Measurements from ENCODE around the gene PRPF40B.

The PRPF40B gene

GRCh38 chr12:49666176-49666575, 42.8 kb downstream of the PRPF40B start:
- no peak overlapping the region for H3K4me3 ChIP-seq (ENCODE audit: low read length)
- no peak for TF ChIP-seq CTCF (IDR thresholded peaks at IDR 0.05; ENCODE audit: insufficient read depth, low read depth, low read length, missing control alignments)
- DNase-seq (ENCODE audit: low read depth): no peak

GRCh38 chr12:49667325-49668090, 44.1 kb downstream of the PRPF40B start:
- no peak for TF ChIP-seq CTCF (IDR thresholded peaks at IDR 0.05; ENCODE audit: insufficient read depth, low read depth, low read length, missing control alignments)
- peak; percentile 48 for DNase-seq (ENCODE audit: low read depth)
- no peak overlapping the region for H3K4me3 ChIP-seq (ENCODE audit: low read length)

DNA sequence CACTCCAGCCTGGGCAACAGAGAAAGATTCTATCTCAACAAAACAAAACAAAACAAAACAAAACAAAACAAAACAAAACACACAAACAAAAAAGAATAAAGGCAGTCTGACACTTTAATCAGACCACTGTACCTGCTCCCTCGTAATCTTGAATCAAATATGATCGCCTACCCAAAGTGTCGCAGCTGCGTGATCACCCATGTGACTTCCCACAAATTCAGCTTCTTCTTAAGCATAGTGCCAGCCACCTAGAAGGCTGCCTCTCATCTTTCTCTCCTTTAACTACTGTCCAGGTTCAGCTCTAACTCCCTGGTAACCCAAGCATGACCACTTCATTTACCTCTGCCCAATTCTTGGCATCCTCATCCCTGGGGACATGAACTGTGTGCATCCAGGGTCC, 46.4 kb downstream of the PRPF40B start:
- no peak for DNase-seq (ENCODE audit: low read depth)
- TF ChIP-seq CTCF (IDR thresholded peaks at IDR 0.05; ENCODE audit: insufficient read depth, low read depth, low read length, missing control alignments): no peak
- no peak overlapping the region for H3K4me3 ChIP-seq (ENCODE audit: low read length)

DNA sequence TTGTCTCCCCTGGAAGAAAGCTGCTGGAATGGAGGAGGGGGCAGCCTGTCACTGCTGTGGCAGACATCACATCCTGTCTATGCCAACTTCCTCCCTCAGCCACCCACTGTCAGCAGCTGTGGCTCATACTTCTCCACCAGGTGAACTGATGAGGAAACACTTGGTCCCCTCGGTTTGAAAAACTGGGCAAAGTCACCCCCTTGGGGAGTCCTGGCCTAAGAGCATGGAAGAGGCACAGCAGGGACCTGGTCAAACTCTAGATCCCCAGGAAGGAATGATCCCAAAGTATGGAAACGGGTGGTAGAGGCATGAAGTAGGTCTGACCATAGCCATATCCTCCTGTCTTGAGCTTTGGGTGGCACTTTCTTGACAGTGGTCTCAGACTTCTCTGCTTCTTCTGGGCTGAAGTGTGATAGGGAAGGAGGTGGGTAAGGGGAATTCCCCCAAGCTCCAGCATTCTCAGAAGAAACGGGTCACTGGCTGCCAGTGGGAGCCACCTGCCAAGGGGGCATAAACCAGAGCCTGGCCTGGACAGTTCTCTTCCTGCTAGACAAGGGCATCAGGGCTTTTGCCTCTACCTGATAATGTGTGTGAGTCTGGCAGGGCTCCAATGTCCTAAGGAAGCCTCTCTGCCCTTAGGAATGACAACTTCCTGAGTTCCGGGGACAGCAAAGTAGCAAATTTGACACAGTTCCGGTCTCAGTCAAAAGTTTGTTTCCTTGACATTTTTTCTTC, 47.8 kb downstream of the PRPF40B start:
- TF ChIP-seq CTCF (IDR thresholded peaks at IDR 0.05; ENCODE audit: insufficient read depth, low read depth, low read length, missing control alignments): no peak
- DNase-seq (ENCODE audit: low read depth): no peak
- no peak overlapping the region for H3K4me3 ChIP-seq (ENCODE audit: low read length)

- TF ChIP-seq CTCF (IDR thresholded peaks at IDR 0.05; ENCODE audit: insufficient read depth, low read depth, low read length, missing control alignments): no peak
- H3K4me3 ChIP-seq (ENCODE audit: low read length): no peak overlapping the region
- no peak for DNase-seq (ENCODE audit: low read depth)
Measured at GRCh38 chr12:49672301-49673217, 49.2 kb downstream of the PRPF40B start.

- no peak overlapping the region for H3K4me3 ChIP-seq (ENCODE audit: low read length)
- DNase-seq (ENCODE audit: low read depth): peak; percentile 53
- no peak for TF ChIP-seq CTCF (IDR thresholded peaks at IDR 0.05; ENCODE audit: insufficient read depth, low read depth, low read length, missing control alignments)
Measured at GRCh38 chr12:49673446-49674317, 50.3 kb downstream of the PRPF40B start.
